K562 (cell line): ENCODE results near the gene CYP2D6. TPM values are rescaled to one million over a fixed set of nuclear protein-coding genes. Genes with fewer than 3 reads are reported as not detected.
"Not testable (repeated sequence)": the region's sequence is repeated elsewhere in the genome, so short reads cannot be mapped to it uniquely, and the experiment has no call there.

Experiments
- ATAC-seq: fragments of 200-7000 bp; cut with Tn5 transposase; 3 replicates; pipeline ENCODE4 v1.9.1; 2020; ENCODE audit warnings: moderate library complexity
- BruUV-seq: library from RNA; stranded (reverse); fragments of 400-500 nt; replicated peaks from 2 replicates; lab custom pipeline; 2021; lab: Mats Ljungman, UMichigan
- CTCF ChIA-PET: fragments of 300-600 bp; formaldehyde crosslinking; extraction: SDS; loops from one replicate; lab custom pipeline; 2021; ENCODE audit warnings: low intra/inter-chr PET ratio; lab: Yijun Ruan, JAX
- POLR2A ChIA-PET: fragments of 300-600, 350-650 bp; sonication (Branson Sonifier 250); formaldehyde crosslinking; extraction: SDS; loops from one replicate; lab custom pipeline; 2021; ENCODE audit warnings: antibody characterized with exemption, inconsistent platforms; lab: Yijun Ruan, JAX
- DNase-seq, 4 experiments: peaks; one replicate each; pipeline versions ENCODE4 v3.0.0 to v3.0.0-alpha.2; 2011 to 2018; ENCODE audit warnings: low spot score in 3 of 4, mixed read lengths in 3 of 4; ENCODE audit errors: extremely low read depth in 1 of 4
- FAIRE-seq: peaks from 2 replicates; lab custom pipeline; 2011; peaks lifted over from hg19 to GRCh38; lab: Jason Lieb, UNC
- H2AFZ ChIP-seq: 2 replicates; pipeline ENCODE4 v1.6.0; 2011; ENCODE audit warnings: low read depth, low read length, control low read depth, inconsistent platforms
- H3K27ac ChIP-seq: fragments of 200-600 bp; 3 replicates; pipeline ENCODE4 v1.8.0; 2011; ENCODE audit warnings: low read depth, mild to moderate bottlenecking, control low read depth, inconsistent platforms, low read length, moderate library complexity, mixed read lengths; ENCODE audit errors: extremely low read depth
- H3K27me3 ChIP-seq, 2 experiments: fragments of 300-600 bp in 1 of 2; 2 replicates in 1 of 2; 3 replicates in 1 of 2; pipeline versions ENCODE4 v1.6.0 to v1.8.0; 2011; ENCODE audit warnings: inconsistent platforms in 2 of 2, low read length in 2 of 2, mild to moderate bottlenecking in 1 of 2, mixed read lengths in 1 of 2, moderate library complexity in 1 of 2; ENCODE audit not compliant: control insufficient read depth in 2 of 2, insufficient read depth in 2 of 2
- H3K36me3 ChIP-seq: fragments of 300-600 bp; 3 replicates; pipeline ENCODE4 v1.8.0; 2011; ENCODE audit warnings: mild to moderate bottlenecking, low read length, inconsistent platforms; ENCODE audit not compliant: control insufficient read depth, insufficient read depth
- H3K4me1 ChIP-seq, 2 experiments: fragments of 200-600 bp in 1 of 2; replicated peaks in 1 of 2; 2 replicates in 1 of 2; 3 replicates in 1 of 2; pipeline versions ENCODE4 v1.5.1 to v1.8.0; 2011; ENCODE audit warnings: inconsistent platforms in 2 of 2, low read length in 2 of 2, mild to moderate bottlenecking in 1 of 2, mixed read lengths in 1 of 2, moderate library complexity in 1 of 2; ENCODE audit not compliant: control insufficient read depth in 2 of 2, insufficient read depth in 2 of 2
- H3K4me2 ChIP-seq: 2 replicates; pipeline ENCODE4 v1.6.1; 2011; ENCODE audit warnings: low read length, control low read depth, inconsistent platforms, mixed read lengths; ENCODE audit not compliant: insufficient read depth
- H3K4me3 ChIP-seq: fragments of 200-600 bp; sonication (generic), shearing (Covaris generic); 2 replicates; pipeline ENCODE4 v1.5.1; 2016; ENCODE audit warnings: control low read depth, inconsistent platforms
- H3K79me2 ChIP-seq: fragments of 200-600 bp; 3 replicates; pipeline ENCODE4 v1.8.0; 2011; ENCODE audit warnings: low read length, inconsistent platforms; ENCODE audit not compliant: control insufficient read depth, insufficient read depth
- H3K9ac ChIP-seq, 2 experiments: 2 replicates each; pipeline versions ENCODE4 v1.6.0 to v1.6.1; 2011; ENCODE audit warnings: low read depth in 2 of 2, low read length in 2 of 2, control low read depth in 1 of 2, inconsistent platforms in 1 of 2, mild to moderate bottlenecking in 1 of 2, mixed read lengths in 1 of 2; ENCODE audit not compliant: insufficient read depth in 1 of 2
- H3K9me1 ChIP-seq: one replicate; pipeline ENCODE4 v1.6.0; 2011; ENCODE audit warnings: inconsistent platforms, mild to moderate bottlenecking, low read length, moderate library complexity; ENCODE audit not compliant: control insufficient read depth, insufficient read depth
- H3K9me3 ChIP-seq: replicated peaks from 2 replicates; pipeline ENCODE4 v1.5.1; 2011; ENCODE audit warnings: low read depth, low read length, inconsistent platforms; ENCODE audit not compliant: control insufficient read depth, insufficient read depth
- H4K20me1 ChIP-seq: replicated peaks from 2 replicates; pipeline ENCODE4 v1.6.1; 2011; ENCODE audit warnings: low read length, inconsistent platforms, mixed read lengths; ENCODE audit not compliant: control insufficient read depth, insufficient read depth
- POLR2G ChIP-seq: fragments of 200-400 bp; formaldehyde crosslinking; IDR thresholded peaks from 2 replicates; pipeline ENCODE4 v1.6.1; 2017; ENCODE audit warnings: low read depth, mild to moderate bottlenecking, antibody characterized with exemption, low read length, moderate library complexity
- RBM14 ChIP-seq: fragments of 200-400 bp; formaldehyde crosslinking; IDR thresholded peaks from 2 replicates; pipeline ENCODE4 v1.6.1; 2018; ENCODE audit warnings: low read depth, mild to moderate bottlenecking, low read length, moderate library complexity, borderline replicate concordance; ENCODE audit not compliant: insufficient read depth
- ZNF146 ChIP-seq: IDR thresholded peaks from one replicate; pipeline ENCODE4 v1.6.1; 2018; ENCODE audit warnings: missing compliant biosample characterization; ENCODE audit not compliant: unreplicated experiment
- WGBS: fragments of 100-300 bp; shearing (Covaris generic); methylation state at CpG from one replicate; pipeline ENCODE4 v1.1.6; 2016; ENCODE audit warnings: low coverage, mixed read lengths; ENCODE audit not compliant: insufficient coverage; ENCODE audit errors: missing lambda C conversion rate; 5-methylcytosine and 5-hydroxymethylcytosine counted together
- in situ Hi-C: fragments of 300-500 bp; cut with MboI; formaldehyde crosslinking; loops from 4 replicates; pipeline ENCODE4 v1.15.0; 2018; ENCODE audit warnings: inconsistent platforms, mixed read lengths
- intact Hi-C: fragments of 100-400 bp; cut with micrococcal nuclease; formaldehyde crosslinking; loops from 2 replicates; pipeline ENCODE4 v1.14.2; 2022
- polyA plus RNA-seq, 8 experiments: library from polyadenylated mRNA; depleted of rRNA in 4 of 8; stranded (reverse) in 5 of 8; unstranded in 3 of 8; fragments of >200 nt; fragmentation: Nextera tagmentation in 2 of 8; fragmentation: Illumina TruSeq in 1 of 8; extraction: Ambion mirVana in 2 of 8; extraction: Trizol in 1 of 8; gene quantifications; 2 replicates each; pipeline versions ENCODE4 v1.2.1 to v1.2.3, GENCODE V29; 2011 to 2014; ENCODE audit warnings: inconsistent platforms in 1 of 8, missing spikeins in 1 of 8
- total RNA-seq, 7 experiments: library from RNA; depleted of rRNA in 6 of 7; stranded (reverse); fragments of >200 nt in 6 of 7; fragmentation: Illumina TruSeq in 2 of 7; extraction: Trizol in 2 of 7; gene quantifications; 2 replicates each; pipeline versions ENCODE4 v1.2.1 to v1.2.3, GENCODE V29; 2011 to 2021; ENCODE audit warnings: low replicate concordance in 1 of 7

CYP2D6 gene
- total and polyA plus RNA-seq, 9 of the 15 experiments (the other 6 are each of a cell fraction or from before 2014, with no cell fraction given) = 0.04 to 0.20 (median 0.09) TPM; not detected in 5

DNA sequence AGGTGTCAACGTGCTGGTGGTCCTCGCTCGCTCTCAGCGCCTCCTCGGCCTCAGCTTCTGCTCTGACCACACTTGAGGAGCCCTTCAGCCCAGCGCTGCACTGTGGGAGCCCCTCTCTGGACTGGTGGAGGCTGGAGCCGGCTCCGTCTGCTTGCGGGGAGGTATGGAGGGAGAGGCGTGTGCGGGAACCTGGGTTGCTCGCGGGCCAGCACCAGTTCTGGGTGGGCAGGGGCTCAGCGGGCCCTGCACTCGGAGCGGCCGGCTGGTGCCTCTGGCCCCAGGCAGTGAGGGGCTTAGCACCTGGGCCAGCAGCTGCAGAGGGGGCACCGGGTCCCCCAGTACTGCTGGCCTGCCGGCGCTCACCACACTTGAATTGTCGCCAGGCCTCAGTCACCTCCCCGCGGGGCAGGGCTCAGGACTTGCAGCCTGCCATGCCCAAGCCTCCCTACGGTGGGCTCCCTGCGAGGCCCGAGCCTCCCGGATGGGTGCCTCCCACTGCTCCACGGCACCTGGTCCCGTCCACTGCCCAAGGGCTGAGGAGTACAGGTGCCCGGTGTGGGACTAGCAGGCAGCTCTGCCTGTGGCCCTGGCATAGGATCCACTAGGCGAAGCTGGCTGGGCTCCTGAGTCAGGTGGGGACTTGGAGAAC lies 7.6 kb upstream of the CYP2D6 start:
- no peak overlapping the region for H3K4me3 ChIP-seq
- no peak overlapping the region for H3K4me2 ChIP-seq
- ATAC-seq (no peak), FAIRE-seq (no peak), DNase-seq (no peak)
- POLR2A ChIA-PET = no interaction called here
- no peak for TF ChIP-seq RBM14
- TF ChIP-seq POLR2G = peak; percentile 15; the same call in 1 of the 2 replicates
- TF ChIP-seq ZNF146 = no peak
- WGBS = 78% methylated on average over 19 of the region's 31 CpGs
- BruUV-seq = no TSS peak
- no peaks in the 10 kb centered on the region for H3K79me2 ChIP-seq
- no peaks in the 10 kb centered on the region for H3K9me3 ChIP-seq
- no peak overlapping the region for H3K27ac ChIP-seq
- H3K9ac ChIP-seq = no peak overlapping the region
- H3K4me1 ChIP-seq = peaks cover 0 to 4% of the 10 kb centered on the region in 2 experiments; a peak in 1 of 5 replicates
- intact Hi-C loops = no loop called here
- H3K9me1 ChIP-seq = no peaks in the 10 kb centered on the region
- no peak overlapping the region for H2AFZ ChIP-seq
- H3K27me3 ChIP-seq = no peaks in the 10 kb centered on the region
- H3K36me3 ChIP-seq = no peaks in the 10 kb centered on the region
- CTCF ChIA-PET = no interaction called here
- H4K20me1 ChIP-seq = no peaks in the 10 kb centered on the region
- in situ Hi-C loops = no loop called here

DNA sequence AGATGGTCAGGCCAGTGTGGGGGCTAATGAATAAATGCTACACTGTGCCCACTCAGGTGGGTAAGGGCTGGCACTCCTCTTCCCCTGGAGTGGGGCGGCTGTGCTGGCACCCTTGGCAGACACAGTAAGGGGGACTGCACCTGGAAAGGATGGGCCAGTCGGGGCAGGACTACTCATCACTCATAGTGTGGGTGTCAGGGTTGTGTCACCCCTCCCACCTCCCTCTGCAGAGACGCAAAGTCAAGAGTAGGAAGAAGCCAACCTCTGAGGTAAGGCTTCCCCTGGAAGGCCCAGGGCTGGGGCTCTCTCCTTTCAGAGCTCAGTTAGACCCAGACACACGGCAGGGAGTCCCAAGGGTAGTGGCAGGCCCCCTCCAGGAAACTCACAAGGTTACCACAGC lies 5.1 kb upstream of the CYP2D6 start:
- BruUV-seq, in situ Hi-C loops, DNase-seq, H3K36me3 ChIP-seq, FAIRE-seq, H3K79me2 ChIP-seq, H3K27me3 ChIP-seq, ATAC-seq, H4K20me1 ChIP-seq, H3K27ac ChIP-seq, H2AFZ ChIP-seq, H3K4me1 ChIP-seq, POLR2A ChIA-PET, H3K4me3 ChIP-seq, H3K9ac ChIP-seq, H3K4me2 ChIP-seq, intact Hi-C loops, CTCF ChIA-PET, H3K9me1 ChIP-seq, H3K9me3 ChIP-seq: not testable (repeated sequence)
- no CpG with 5 or more reads among the region's 4 CpGs for WGBS
